HG02798 (cell line): ENCODE data around the gene DYNLT2B.
A peak's percentile ranks its signal among the peaks of the same experiment; 100 is the strongest.
"Not testable (repeated sequence)": the region's sequence is repeated elsewhere in the genome, so short reads cannot be mapped to it uniquely, and the experiment has no call there.

Experiments used
- ATAC-seq: cut with Tn5 transposase; IDR thresholded peaks from one replicate; pipeline ENCODE4 v1.9.1; 2021; ENCODE audit warnings: mild to moderate bottlenecking; ENCODE audit not compliant: unreplicated experiment, poor library complexity

The DYNLT2B gene

DNA sequence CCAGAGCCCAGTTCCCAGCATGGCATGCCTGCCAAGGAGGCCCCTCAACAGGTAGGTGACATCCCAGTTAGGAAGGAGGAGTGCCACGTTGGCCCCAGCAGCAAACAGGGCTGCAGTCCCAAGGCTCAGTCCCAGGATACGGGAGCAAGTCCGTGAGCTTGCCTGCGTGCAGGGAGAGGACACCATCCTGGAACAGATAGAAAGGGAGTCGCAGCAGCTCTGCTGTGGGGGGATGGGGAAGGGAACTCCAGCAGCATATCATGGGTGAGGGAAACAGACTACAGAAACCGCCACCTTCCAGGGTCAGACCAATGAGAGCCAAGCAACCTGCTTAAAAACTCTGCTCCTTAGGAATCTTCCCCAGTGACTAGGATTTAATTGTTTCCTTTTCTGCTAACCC, 9.4 kb upstream of the DYNLT2B start:
- ATAC-seq: no peak

DNA sequence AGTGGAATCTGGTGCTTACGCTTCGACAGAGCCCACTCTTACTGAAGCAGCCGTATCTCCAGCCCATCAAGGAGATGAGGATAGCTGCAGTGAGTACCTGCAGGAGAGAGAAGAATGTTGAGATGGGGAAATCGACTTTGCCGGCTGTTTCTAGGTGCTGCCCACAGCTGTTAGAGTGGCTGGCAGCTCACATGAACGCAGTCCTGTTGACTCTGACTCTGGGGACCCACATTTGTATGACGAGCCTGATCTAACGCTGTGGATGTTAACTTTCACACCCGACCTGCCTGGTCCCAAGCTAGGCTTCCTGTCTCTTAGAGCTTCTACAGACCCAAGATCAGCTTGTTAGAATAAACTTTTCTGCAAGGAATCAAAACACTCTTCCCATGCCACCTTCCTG, 8.9 kb upstream of the DYNLT2B start:
- no peak for ATAC-seq

GRCh38 chr3:196323691-196324090, 5.7 kb upstream of the DYNLT2B start:
- no peak for ATAC-seq

- no peak for ATAC-seq
Observed at GRCh38 chr3:196323016-196323415, 5.0 kb upstream of the DYNLT2B start.

DNA sequence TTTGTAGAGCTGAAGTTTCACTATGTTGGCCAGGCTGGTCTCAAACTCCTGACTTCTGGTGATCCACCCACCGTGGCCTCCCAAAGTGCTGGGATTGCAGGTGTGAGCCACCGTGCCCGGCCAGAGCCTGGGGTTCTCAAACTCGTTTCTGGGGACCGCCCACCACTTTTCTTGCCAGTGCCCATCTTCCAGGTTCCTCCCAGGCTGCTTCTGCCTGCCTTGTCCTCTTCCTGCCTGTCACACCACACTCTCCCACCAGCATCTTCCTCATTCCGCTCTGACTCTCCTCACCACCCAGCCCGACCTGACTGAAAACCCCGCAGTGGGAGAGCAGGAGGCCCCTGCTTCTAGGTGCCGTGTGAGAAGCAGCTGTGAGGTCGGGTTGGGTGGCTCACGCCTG, 3.1 kb upstream of the DYNLT2B start:
- ATAC-seq: no peak

GRCh38 chr3:196320137-196320536, 2.1 kb upstream of the DYNLT2B start:
- ATAC-seq: no peak

DNA sequence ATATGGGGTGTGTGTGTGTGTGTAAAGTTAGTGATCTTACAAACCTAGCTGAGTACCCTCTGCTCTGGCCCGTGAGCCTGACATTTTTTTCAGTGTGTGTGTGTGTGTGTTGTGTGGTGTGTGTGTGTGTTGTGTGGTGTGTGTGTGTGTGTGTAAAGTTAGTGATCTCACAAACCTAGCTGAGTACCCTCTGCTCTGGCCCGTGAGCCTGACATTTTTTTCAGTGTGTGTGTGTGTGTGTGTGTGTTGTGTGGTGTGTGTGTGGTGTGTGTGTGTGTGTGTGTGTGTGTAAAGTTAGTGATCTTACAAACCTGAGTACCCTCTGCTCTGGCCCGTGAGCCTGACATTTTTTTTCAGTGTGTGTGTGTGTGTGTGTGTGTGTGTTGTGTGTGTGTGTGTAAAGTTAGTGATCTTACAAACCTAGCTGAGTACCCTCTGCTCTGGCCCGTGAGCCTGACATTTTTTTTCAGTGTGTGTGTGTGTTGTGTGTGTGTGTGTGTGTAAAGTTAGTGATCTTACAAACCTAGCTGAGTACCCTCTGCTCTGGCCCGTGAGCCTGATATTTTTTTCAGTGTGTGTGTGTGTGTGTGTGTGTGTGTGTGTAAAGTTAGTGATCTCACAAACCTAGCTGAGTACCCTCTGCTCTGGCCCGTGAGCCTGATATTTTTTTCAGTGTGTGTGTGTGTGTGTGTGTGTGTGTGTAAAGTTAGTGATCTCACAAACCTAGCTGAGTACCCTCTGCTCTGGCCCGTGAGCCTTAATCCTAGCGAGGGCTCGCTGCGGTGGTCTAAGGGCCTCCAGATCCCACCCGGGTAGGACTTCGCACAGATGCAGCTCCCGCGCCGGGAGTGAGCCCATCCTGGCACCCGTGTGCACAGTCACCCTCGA, 997 bp downstream of the DYNLT2B start:
- ATAC-seq: not testable (repeated sequence)

DNA sequence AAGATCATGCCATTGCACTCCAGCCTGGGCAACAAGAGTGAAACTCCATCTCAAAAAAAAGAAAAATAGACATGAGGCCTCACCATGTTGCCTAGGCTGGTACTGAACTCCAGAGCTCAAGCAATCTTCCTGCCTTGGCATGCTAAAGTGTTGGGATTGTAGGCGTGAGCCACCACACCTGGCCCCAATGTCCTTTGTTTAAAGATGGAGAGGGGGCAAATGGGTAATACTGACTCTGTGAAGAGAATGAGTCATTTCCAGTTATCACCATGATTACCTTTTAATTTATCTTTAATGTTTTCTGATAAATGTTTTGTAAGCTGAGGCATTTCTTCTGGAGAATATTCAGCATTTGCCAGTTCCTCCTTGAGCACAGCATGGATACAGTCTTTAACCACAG, 2.2 kb downstream of the DYNLT2B start:
- ATAC-seq: no peak

- ATAC-seq: no peak
Observed at GRCh38 chr3:196314597-196314996, 3.4 kb downstream of the DYNLT2B start.

GRCh38 chr3:196314086-196314485, 4.0 kb downstream of the DYNLT2B start:
- not testable (repeated sequence) for ATAC-seq

DNA sequence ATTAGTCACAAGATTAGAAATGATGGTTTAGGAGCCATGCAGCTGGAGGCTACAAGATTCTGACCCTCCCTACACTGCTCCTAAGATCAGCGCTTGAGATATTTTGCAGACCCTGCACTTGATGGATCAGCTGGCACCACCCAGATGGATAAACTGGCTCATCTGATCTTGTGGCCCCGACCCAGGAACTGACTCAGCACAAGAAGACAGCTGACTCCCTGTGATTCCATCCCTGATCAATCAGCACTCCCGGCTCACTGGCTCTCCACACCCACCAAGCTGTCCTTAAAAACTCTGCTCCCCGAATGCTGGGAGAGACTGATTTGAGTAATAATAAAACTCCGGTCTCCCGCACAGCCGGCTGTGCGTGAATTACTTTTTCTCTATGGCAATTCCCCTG, 15.1 kb downstream of the DYNLT2B start:
- ATAC-seq: not testable (repeated sequence)

DNA sequence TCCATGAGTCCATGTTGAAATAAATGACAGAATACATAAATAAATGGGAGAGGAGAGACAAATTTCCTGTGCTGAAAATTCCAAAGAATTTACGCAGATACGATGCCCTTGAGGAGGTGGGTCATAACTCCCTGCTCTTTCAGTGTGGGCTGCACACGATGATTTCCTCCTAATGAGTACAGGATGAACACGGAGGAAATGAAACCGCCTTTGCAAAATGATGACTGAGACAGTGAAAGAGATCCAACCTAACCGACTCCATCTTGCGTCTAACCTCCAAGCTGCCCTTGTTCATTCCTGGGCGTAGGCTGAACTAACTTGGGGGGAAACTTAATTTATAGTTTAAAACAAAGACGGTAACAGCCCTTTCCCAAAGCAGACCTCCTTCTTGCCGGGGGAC, 15.5 kb downstream of the DYNLT2B start:
- not testable (repeated sequence) for ATAC-seq

GRCh38 chr3:196298521-196298920, 19.5 kb downstream of the DYNLT2B start:
- no peak for ATAC-seq

DNA sequence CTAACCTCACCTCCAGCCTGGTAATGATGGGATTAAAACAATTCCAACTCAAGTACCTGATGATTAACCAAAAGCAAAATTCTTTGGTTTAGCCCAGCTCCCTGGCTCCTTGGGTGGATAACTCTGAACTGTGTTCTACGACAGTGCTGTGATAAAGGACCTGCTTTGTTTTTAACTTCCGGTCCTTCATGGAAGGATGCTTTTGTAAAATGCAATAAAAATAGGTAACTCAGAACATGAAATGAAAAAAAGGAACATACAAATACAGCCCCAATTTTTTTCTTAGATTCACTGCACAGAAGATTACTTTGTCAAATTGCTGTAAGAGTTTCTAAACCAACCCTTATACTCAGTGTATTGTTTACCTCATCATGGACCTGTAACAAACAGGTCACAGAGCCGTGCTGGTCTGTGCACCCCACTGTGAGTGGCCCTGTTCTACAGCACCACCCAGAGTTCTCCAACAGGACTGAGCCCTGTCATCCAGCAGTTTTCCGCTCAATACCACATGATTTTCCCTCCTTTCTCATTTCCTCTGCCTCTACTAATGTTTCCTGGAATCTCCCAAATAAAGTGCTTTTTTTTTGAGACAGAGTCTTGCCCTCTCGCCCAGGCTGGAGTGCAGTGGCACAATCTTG, 25.6 kb downstream of the DYNLT2B start:
- no peak for ATAC-seq

- ATAC-seq: no peak
Observed at GRCh38 chr3:196288141-196288460, 29.9 kb downstream of the DYNLT2B start.

DNA sequence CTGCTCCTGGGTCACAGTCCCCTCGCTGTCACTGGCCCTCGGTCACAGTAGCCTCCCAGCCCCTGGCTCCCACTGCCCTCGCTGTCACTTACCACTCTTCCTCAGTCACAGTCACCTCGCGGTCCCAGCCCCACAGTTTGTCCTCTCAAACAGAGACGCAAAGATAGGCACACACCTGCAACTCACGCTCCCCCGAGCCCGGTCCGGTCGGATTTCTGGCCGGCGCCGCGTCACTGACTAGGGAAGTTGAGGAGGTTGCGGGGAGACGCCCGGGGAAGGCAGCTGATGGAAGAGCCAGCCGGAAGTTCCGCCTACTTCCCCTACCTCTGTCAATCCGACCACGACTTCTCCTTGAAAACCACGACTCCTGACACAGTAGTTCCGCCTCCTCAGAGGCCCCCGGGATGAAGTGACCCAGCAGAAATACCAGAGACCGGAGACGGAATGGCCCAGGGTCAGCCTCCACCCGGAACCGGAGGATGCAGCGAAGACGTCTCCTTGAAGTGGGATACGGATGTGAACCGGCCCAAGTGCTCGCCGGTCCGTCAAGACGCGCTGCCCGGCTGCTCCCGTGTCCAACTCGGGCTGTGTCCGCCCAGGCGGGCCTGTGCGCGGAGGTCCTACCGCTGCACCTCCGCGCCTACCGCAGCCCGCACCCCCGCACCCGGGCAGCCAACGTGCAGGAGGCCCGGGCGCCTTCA, 30.4 kb downstream of the DYNLT2B start, which contains the start of gene PCYT1A:
Gene PCYT1A, minus strand, starts transcription at position 287 of the 701 bp plus-strand sequence. CDS start 17,195 bp downstream, outside the sequence.
- peak; percentile 81 for ATAC-seq

GRCh38 chr3:196287090-196287439, 31.0 kb downstream of the DYNLT2B start:
- ATAC-seq: no peak

DNA sequence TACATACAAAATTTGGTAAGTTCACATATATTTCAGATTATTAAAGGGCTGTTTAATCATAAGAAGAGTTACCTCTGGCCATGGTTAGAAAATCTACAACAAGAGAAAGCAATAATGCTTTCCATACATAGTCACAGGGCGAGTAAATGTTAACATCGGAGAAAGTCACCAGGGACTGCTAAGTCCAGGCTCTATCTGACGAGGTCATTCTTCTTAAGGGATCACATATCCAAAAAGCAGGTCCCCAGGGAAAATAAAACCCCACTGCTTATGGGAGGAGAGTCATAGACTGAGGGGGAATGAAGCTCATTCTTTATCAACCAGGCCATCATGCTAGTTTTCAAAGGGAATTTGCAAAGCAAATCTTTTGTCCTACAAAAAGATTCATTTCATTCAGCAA, 33.6 kb downstream of the DYNLT2B start:
- no peak for ATAC-seq

GRCh38 chr3:196281962-196282361, 36.1 kb downstream of the DYNLT2B start:
- no peak for ATAC-seq

DNA sequence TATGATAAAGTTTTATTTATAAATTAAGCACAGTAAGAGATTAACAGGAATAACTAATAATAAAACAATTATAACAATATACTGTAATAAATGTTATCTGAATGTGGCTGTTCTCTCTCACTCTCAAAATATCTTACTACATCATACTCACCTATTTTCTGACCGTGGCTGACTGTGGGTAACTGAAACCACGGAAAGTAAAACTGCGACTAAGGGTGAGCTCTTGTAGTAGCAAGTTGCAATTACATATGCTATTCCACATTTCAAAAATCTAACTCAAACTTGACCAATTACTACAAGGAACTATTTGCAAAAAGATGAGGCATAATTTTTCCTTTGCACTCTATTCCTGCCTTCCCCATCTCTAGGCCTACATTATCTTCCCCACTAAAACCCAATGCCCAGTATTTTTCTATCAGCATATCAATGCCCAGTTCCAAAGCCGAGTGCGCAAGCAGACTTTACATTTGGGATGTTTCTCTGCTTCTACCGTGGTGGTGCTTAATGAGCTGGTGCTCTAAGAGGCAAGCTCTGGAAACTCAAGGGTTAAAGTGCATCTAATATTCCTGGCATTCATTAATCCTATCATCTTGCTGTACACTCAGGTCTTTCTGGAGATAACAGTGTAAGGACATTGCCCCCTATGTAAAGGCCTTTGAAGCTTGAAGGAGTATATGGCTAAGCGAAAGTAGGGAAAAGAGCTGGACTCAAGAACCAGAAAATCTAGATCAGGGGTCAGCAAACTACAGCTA, 37.2 kb downstream of the DYNLT2B start:
- peak; percentile 80 for ATAC-seq

- peak; percentile 8 for ATAC-seq
Observed at GRCh38 chr3:196275126-196275525, 42.9 kb downstream of the DYNLT2B start.
